Panc1 (cell line): Measurements from ENCODE around the gene VPS50. TPM values are rescaled to one million over a fixed set of nuclear protein-coding genes. Genes with fewer than 3 reads are reported as not detected.

Experiments used
- ATAC-seq: fragments of 200-7000 bp; cut with Tn5 transposase; 2 replicates; pipeline ENCODE4 v1.9.1; 2020; ENCODE audit warnings: mild to moderate bottlenecking, moderate library complexity
- BruUV-seq: library from RNA; stranded (reverse); fragments of 400-500 nt; replicated peaks from 2 replicates; lab custom pipeline; 2021; lab: Mats Ljungman, UMichigan
- CTCF ChIA-PET: fragments of 300-600 bp; sonication (Branson Sonifier 250); formaldehyde crosslinking; loops from one replicate; lab custom pipeline; 2022; ENCODE audit warnings: antibody characterized with exemption; lab: Charles Lee
- POLR2A ChIA-PET: fragments of 300-600 bp; sonication (Branson Sonifier 250); formaldehyde crosslinking; loops from one replicate; lab custom pipeline; 2022; ENCODE audit warnings: antibody characterized with exemption; lab: Charles Lee
- DNase-seq: peaks from one replicate; pipeline ENCODE4 v3.0.0-alpha.2; 2010; ENCODE audit warnings: low read depth, low spot score
- H3K27ac ChIP-seq: 2 replicates; pipeline ENCODE4 v1.5.1; 2011; ENCODE audit warnings: mild to moderate bottlenecking, low read length, inconsistent platforms
- H3K27me3 ChIP-seq: fragments of 200-500 bp; sonication (Bioruptor generic); 2 replicates; pipeline ENCODE4 v1.6.0; 2014; ENCODE audit warnings: low read length, inconsistent platforms; ENCODE audit not compliant: control insufficient read depth, insufficient read depth
- H3K36me3 ChIP-seq: fragments of 200-500 bp; sonication (Bioruptor generic); 2 replicates; pipeline ENCODE4 v1.5.1; 2014; ENCODE audit warnings: inconsistent platforms, mild to moderate bottlenecking, low read length, moderate library complexity; ENCODE audit not compliant: control insufficient read depth, insufficient read depth
- H3K4me1 ChIP-seq: 2 replicates; pipeline ENCODE4 v1.5.1; 2011; ENCODE audit warnings: inconsistent platforms, mild to moderate bottlenecking, low read length, moderate library complexity; ENCODE audit not compliant: control insufficient read depth, insufficient read depth
- H3K4me3 ChIP-seq, 2 experiments: 2 replicates each; pipeline ENCODE4 v1.5.1; 2011 to 2012; ENCODE audit warnings: low read depth in 2 of 2, low read length in 2 of 2, mild to moderate bottlenecking in 2 of 2, inconsistent platforms in 1 of 2, moderate library complexity in 1 of 2
- H3K9me3 ChIP-seq: fragments of 200-500 bp; sonication (Bioruptor generic); 2 replicates; pipeline ENCODE4 v1.5.1; 2014; ENCODE audit warnings: low read depth, mild to moderate bottlenecking, inconsistent platforms, low read length, moderate library complexity; ENCODE audit not compliant: control insufficient read depth, insufficient read depth
- POLR2AphosphoS5 ChIP-seq: IDR thresholded peaks from 2 replicates; pipeline ENCODE4 v1.6.1; 2012; ENCODE audit warnings: mild to moderate bottlenecking, low read depth, low read length, moderate library complexity
- SIN3A ChIP-seq: IDR thresholded peaks from 2 replicates; pipeline ENCODE4 v1.6.1; 2012; ENCODE audit warnings: low read depth, mild to moderate bottlenecking, low read length, moderate library complexity, borderline replicate concordance; ENCODE audit not compliant: insufficient read depth
- TCF7L2 ChIP-seq: IDR thresholded peaks from 2 replicates; pipeline ENCODE4 v1.6.1; 2011; ENCODE audit warnings: mild to moderate bottlenecking, low read depth, low read length, inconsistent platforms
- in situ Hi-C: cut with HindIII; loops from 2 replicates; pipeline ENCODE4 v1.10.0; 2016; ENCODE audit warnings: low sequenced_read_pairs, low pct_unique_long_range_greater_than_20kb
- intact Hi-C: fragments of 100-400 bp; cut with micrococcal nuclease; formaldehyde crosslinking; loops from one replicate; pipeline ENCODE4 v1.10.0; 2022; ENCODE audit not compliant: unreplicated experiment
- total RNA-seq: library from RNA; stranded (reverse); gene quantifications from one replicate; pipeline ENCODE4 v1.2.1, GENCODE V29; 2021; ENCODE audit not compliant: unreplicated experiment
- TF ChIP-seq, protein P1 (sequence below), 2 experiments: IDR thresholded peaks; 2 replicates each; pipeline ENCODE4 v1.6.1; 2011 to 2012; ENCODE audit warnings: low read depth in 2 of 2, control low read depth in 1 of 2, low read length in 1 of 2, mild to moderate bottlenecking in 1 of 2, moderate library complexity in 1 of 2; ENCODE audit not compliant: insufficient read depth in 1 of 2
- TF ChIP-seq, protein P2 (sequence below): fragments of 450-650 bp; IDR thresholded peaks from 2 replicates; pipeline ENCODE4 v1.5.1; 2017; ENCODE audit warnings: mild to moderate bottlenecking

The VPS50 gene
- total RNA-seq, 1 experiment from 2014 or later = 14.6 TPM

DNA sequence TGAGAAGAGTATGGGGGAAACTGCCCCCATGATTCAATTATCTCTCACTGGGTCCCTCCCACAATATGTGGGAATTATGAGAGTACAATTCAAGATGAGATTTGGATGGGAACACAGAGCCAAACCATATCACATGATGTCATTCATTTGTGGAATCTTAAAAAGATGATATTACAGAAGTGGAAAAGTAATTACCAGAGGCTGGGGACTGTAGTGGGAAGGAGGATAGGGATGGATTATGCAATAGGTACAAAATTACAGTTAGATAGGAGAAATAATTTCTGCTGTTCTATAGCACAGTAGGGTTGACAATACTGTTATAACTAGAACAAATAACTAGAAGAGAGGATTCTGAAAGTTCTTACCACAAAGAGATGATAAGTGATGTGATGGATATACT lies 141.4 kb downstream of the VPS50 start:
- peaks cover 4% of the 10 kb centered on the region; the same call in 1 of the 2 replicates for H3K27me3 ChIP-seq
- no peaks in the 10 kb centered on the region for H3K4me1 ChIP-seq
- in situ Hi-C loops (no loop called here), intact Hi-C loops (loop anchor here (5.0 to 10.0 kb wide), 2 partner anchors 129 to 179 kb away; no protein-coding TSS in a partner anchor)
- no TSS peak for BruUV-seq
- ChIA-PET CTCF (no interaction called here), POLR2A (no interaction called here)
- ATAC-seq = no peak
- H3K4me3 ChIP-seq = no peak overlapping the region
- H3K27ac ChIP-seq = no peak overlapping the region
- no peak for TF ChIP-seq TCF7L2
- TF ChIP-seq, protein P1, sequence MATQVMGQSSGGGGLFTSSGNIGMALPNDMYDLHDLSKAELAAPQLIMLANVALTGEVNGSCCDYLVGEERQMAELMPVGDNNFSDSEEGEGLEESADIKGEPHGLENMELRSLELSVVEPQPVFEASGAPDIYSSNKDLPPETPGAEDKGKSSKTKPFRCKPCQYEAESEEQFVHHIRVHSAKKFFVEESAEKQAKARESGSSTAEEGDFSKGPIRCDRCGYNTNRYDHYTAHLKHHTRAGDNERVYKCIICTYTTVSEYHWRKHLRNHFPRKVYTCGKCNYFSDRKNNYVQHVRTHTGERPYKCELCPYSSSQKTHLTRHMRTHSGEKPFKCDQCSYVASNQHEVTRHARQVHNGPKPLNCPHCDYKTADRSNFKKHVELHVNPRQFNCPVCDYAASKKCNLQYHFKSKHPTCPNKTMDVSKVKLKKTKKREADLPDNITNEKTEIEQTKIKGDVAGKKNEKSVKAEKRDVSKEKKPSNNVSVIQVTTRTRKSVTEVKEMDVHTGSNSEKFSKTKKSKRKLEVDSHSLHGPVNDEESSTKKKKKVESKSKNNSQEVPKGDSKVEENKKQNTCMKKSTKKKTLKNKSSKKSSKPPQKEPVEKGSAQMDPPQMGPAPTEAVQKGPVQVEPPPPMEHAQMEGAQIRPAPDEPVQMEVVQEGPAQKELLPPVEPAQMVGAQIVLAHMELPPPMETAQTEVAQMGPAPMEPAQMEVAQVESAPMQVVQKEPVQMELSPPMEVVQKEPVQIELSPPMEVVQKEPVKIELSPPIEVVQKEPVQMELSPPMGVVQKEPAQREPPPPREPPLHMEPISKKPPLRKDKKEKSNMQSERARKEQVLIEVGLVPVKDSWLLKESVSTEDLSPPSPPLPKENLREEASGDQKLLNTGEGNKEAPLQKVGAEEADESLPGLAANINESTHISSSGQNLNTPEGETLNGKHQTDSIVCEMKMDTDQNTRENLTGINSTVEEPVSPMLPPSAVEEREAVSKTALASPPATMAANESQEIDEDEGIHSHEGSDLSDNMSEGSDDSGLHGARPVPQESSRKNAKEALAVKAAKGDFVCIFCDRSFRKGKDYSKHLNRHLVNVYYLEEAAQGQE (IDR thresholded peaks at IDR 0.05; ENCODE audit: insufficient read depth in 1 of 2, low read depth in 2 of 2, low read length in 1 of 2) = no peak
- TF ChIP-seq SIN3A = no peak
- no peak for TF ChIP-seq POLR2AphosphoS5
- TF ChIP-seq, protein P2, sequence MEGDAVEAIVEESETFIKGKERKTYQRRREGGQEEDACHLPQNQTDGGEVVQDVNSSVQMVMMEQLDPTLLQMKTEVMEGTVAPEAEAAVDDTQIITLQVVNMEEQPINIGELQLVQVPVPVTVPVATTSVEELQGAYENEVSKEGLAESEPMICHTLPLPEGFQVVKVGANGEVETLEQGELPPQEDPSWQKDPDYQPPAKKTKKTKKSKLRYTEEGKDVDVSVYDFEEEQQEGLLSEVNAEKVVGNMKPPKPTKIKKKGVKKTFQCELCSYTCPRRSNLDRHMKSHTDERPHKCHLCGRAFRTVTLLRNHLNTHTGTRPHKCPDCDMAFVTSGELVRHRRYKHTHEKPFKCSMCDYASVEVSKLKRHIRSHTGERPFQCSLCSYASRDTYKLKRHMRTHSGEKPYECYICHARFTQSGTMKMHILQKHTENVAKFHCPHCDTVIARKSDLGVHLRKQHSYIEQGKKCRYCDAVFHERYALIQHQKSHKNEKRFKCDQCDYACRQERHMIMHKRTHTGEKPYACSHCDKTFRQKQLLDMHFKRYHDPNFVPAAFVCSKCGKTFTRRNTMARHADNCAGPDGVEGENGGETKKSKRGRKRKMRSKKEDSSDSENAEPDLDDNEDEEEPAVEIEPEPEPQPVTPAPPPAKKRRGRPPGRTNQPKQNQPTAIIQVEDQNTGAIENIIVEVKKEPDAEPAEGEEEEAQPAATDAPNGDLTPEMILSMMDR = no peak
- no peaks in the 10 kb centered on the region for H3K36me3 ChIP-seq
- no peak for DNase-seq
- no peaks in the 10 kb centered on the region for H3K9me3 ChIP-seq

DNA sequence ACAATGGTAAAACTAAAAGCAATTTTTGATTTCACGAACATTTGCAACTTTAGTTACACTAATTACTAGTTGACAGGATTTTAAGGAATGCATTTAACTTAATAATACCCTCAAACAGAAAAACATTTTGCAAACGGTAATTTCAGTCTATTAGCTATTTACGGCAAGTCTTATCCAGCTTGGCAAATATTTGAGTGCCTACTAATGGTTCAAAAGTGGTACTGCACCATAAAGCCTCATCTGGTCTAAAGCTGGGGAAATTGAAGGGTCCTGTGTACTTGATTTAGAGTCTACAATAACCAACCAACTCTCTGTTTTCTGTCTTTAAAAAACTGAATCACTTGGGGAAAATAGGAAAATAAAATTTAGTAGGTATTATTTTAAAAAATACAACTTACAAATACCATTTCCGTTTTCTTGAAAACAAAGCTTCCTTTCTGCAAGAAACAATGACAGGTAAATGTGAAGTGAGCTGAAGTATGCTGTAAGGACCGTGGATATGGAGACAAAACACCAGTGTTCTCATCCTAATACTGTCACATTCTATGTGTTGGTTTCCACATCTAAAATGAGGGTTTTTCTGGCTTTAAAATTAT lies 142.3 kb downstream of the VPS50 start:
- no TSS peak for BruUV-seq
- H3K4me3 ChIP-seq = no peak overlapping the region
- DNase-seq (peak; percentile 42), ATAC-seq (no peak)
- in situ Hi-C loops (no loop called here), intact Hi-C loops (loop anchor here (5.0 to 10.0 kb wide), 2 partner anchors 130 to 178 kb away; no protein-coding TSS in a partner anchor)
- H3K9me3 ChIP-seq = no peaks in the 10 kb centered on the region
- no peaks in the 10 kb centered on the region for H3K36me3 ChIP-seq
- peaks cover 4% of the 10 kb centered on the region; the same call in 1 of the 2 replicates for H3K27me3 ChIP-seq
- H3K4me1 ChIP-seq = no peaks in the 10 kb centered on the region
- no peak for TF ChIP-seq TCF7L2
- TF ChIP-seq, protein P2 = peak; percentile 83; the same call in 1 of the 2 replicates
- POLR2A ChIA-PET = interaction anchor here (0.6 kb wide), 1 partner anchor 155 kb away, joined by 3 read pairs; no protein-coding TSS in a partner anchor
- CTCF ChIA-PET = interaction anchor here (0.8 kb wide), 1 partner anchor 128 kb away, joined by 3 read pairs; no protein-coding TSS in a partner anchor
- H3K27ac ChIP-seq = no peak overlapping the region
